CD4-positive, alpha-beta memory T cell (primary cell): Measurements from ENCODE around the gene MUCL1. TPM values are rescaled to one million over a fixed set of nuclear protein-coding genes. Genes with fewer than 3 reads are reported as not detected.
"Not testable (repeated sequence)": the region's sequence is repeated elsewhere in the genome, so short reads cannot be mapped to it uniquely, and the experiment has no call there.

Experiments
- CTCF ChIA-PET: fragments of 350-600 bp; sonication (Branson Sonifier 250); formaldehyde crosslinking; loops from one replicate; lab custom pipeline; 2021; ENCODE audit warnings: inconsistent platforms; ENCODE audit not compliant: partially characterized antibody; lab: Charles Lee
- POLR2A ChIA-PET: fragments of 350-600 bp; sonication (Branson Sonifier 250); formaldehyde crosslinking; loops from one replicate; lab custom pipeline; 2021; ENCODE audit not compliant: partially characterized antibody; lab: Charles Lee
- DNase-seq, 5 donors: peaks; one replicate each; pipeline versions ENCODE4 v3.0.0 to v3.0.0-alpha.2; 2020 to 2022; ENCODE audit warnings: mixed read lengths in 1 of 5
- H3K27ac ChIP-seq: one replicate; pipeline ENCODE4 v1.7.0; 2013; ENCODE audit warnings: low read depth, low read length
- H3K27me3 ChIP-seq: 2 replicates; pipeline ENCODE4 v1.7.0; 2013; ENCODE audit warnings: mild to moderate bottlenecking, low read length, moderate library complexity; ENCODE audit not compliant: insufficient read depth
- H3K36me3 ChIP-seq: 2 replicates; pipeline ENCODE4 v1.7.0; 2013; ENCODE audit warnings: mild to moderate bottlenecking, low read length, moderate library complexity; ENCODE audit not compliant: insufficient read depth
- H3K4me1 ChIP-seq: 2 replicates; pipeline ENCODE4 v1.7.0; 2013; ENCODE audit warnings: mild to moderate bottlenecking, low read length, moderate library complexity; ENCODE audit not compliant: insufficient read depth
- H3K4me3 ChIP-seq, 2 donors: one replicate each; pipeline ENCODE4 v1.7.0; 2013; ENCODE audit warnings: low read length in 2 of 2, mild to moderate bottlenecking in 1 of 2
- H3K9me3 ChIP-seq, 2 donors: one replicate each; pipeline ENCODE4 v1.7.0; 2013; ENCODE audit warnings: low read length in 2 of 2, control low read depth in 1 of 2; ENCODE audit not compliant: control insufficient read depth in 1 of 2
- H3K27ac Mint-ChIP-seq, 7 donors: one replicate each; pipeline ENCODE4 v1.8.0; 2020 to 2021; ENCODE audit warnings: mixed read lengths in 7 of 7, mild to moderate bottlenecking in 6 of 7, inconsistent platforms in 3 of 7, moderate library complexity in 3 of 7
- H3K27me3 Mint-ChIP-seq, 2 donors: one replicate each; pipeline ENCODE4 v1.8.0; 2020 to 2021; ENCODE audit warnings: mixed read lengths in 2 of 2
- H3K36me3 Mint-ChIP-seq, 2 donors: one replicate each; pipeline ENCODE4 v1.8.0; 2020 to 2021; ENCODE audit warnings: mixed read lengths in 2 of 2, inconsistent platforms in 1 of 2, mild to moderate bottlenecking in 1 of 2
- H3K4me1 Mint-ChIP-seq, 4 donors: one replicate each; pipeline ENCODE4 v1.8.0; 2020 to 2021; ENCODE audit warnings: mixed read lengths in 4 of 4, mild to moderate bottlenecking in 1 of 4
- H3K4me3 Mint-ChIP-seq, 8 donors: one replicate each; pipeline ENCODE4 v1.8.0; 2020 to 2021; ENCODE audit warnings: mixed read lengths in 8 of 8, mild to moderate bottlenecking in 7 of 8, moderate library complexity in 6 of 8, inconsistent platforms in 3 of 8
- H3K9me3 Mint-ChIP-seq, 8 donors: one replicate each; pipeline ENCODE4 v1.8.0; 2020 to 2021; ENCODE audit warnings: mixed read lengths in 8 of 8, mild to moderate bottlenecking in 5 of 8, inconsistent platforms in 3 of 8, moderate library complexity in 1 of 8
- intact Hi-C: fragments of 100-400 bp; cut with micrococcal nuclease; formaldehyde crosslinking; loops from one replicate; pipeline ENCODE4 v1.15.1; 2023
- polyA plus RNA-seq, 2 donors: library from polyadenylated mRNA; unstranded; fragments of 300-500 nt; fragmentation: Illumina TruSeq; gene quantifications; one replicate each; pipeline ENCODE4 v1.2.3, GENCODE V29; 2021
- total RNA-seq, 2 experiments: library from RNA; stranded (reverse); gene quantifications; one replicate each; pipeline ENCODE4 v1.2.3, GENCODE V29; 2021

MUCL1 gene
- total and polyA plus RNA-seq, 4 experiments from 2014 or later, result not detected

DNA sequence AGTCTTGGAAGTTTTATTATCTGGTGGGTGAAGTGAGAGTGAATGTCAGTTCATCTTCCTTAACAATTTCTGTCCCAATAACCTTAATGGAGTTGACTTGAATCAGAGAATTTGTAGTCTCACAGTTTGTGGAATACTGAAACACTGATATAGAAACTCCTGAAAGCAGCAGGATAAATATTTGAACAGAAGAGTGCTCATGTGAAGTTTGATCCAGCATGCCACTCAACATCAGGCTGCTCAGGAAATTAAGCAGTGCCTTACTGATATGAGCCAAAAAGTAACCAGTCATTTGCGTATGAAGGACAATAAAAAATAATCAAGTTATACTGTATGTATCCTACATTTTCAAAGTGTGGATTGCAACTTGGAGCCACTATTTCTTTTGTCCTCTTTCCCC, 15.7 kb downstream of the MUCL1 start:
- intact Hi-C loops, result no loop called here
- no peak for DNase-seq
- Mint-ChIP-seq H3K4me1 (no peaks in the 10 kb centered on the region), H3K9me3 (no peaks in the 10 kb centered on the region), H3K4me3 (no peak overlapping the region), H3K27me3 (peaks cover 5 to 12% of the 10 kb centered on the region in 2 donors), H3K27ac (no peak overlapping the region), H3K36me3 (no peaks in the 10 kb centered on the region)
- no peak overlapping the region for H3K4me3 ChIP-seq
- ChIA-PET POLR2A (no interaction called here), CTCF (interaction anchor here (0.9 to 1.1 kb wide), 2 partner anchors 12 to 15 kb away, joined by 3 to 4 read pairs; partner anchors contain the start of gene MUCL1)
- H3K36me3 ChIP-seq, result no peaks in the 10 kb centered on the region
- no peaks in the 10 kb centered on the region for H3K9me3 ChIP-seq
- no peaks in the 10 kb centered on the region for H3K27me3 ChIP-seq
- no peak overlapping the region for H3K27ac ChIP-seq
- no peaks in the 10 kb centered on the region for H3K4me1 ChIP-seq

DNA sequence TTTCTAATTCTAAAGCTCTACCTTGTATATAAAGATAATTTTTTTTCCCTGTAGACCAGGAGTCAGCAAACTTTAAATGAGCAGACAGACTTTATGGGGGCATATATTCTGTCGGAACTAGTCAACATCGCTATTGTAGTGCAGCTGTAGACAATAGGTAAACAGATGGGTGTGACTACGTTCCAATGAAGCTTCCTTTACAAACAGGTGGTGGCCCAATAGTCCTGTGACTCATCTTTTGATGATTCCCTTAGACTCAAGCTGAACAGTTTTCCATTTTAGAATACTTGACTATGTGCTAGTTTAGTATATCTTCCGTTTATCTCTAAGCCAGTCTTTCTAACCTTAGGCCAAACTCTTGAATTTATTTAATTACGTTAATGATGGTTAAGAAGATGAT, 16.3 kb downstream of the MUCL1 start:
- H3K4me1 Mint-ChIP-seq, result no peaks in the 10 kb centered on the region
- Histone ChIP-seq H3K4me3 (no peak overlapping the region), H3K9me3 (no peaks in the 10 kb centered on the region), H3K27ac (no peak overlapping the region), H3K4me1 (no peaks in the 10 kb centered on the region), H3K36me3 (no peaks in the 10 kb centered on the region), H3K27me3 (no peaks in the 10 kb centered on the region)
- intact Hi-C loops, result no loop called here
- H3K27me3 Mint-ChIP-seq, result peaks cover 5 to 10% of the 10 kb centered on the region in 2 donors
- POLR2A ChIA-PET, result no interaction called here
- no peaks in the 10 kb centered on the region for H3K36me3 Mint-ChIP-seq
- DNase-seq, result no peak
- H3K9me3 Mint-ChIP-seq, result no peaks in the 10 kb centered on the region
- CTCF ChIA-PET, result interaction anchor here (0.9 to 1.1 kb wide), 2 partner anchors 12 to 15 kb away, joined by 3 to 4 read pairs; partner anchors contain the start of gene MUCL1
- no peak overlapping the region for H3K27ac Mint-ChIP-seq
- H3K4me3 Mint-ChIP-seq, result no peak overlapping the region

DNA sequence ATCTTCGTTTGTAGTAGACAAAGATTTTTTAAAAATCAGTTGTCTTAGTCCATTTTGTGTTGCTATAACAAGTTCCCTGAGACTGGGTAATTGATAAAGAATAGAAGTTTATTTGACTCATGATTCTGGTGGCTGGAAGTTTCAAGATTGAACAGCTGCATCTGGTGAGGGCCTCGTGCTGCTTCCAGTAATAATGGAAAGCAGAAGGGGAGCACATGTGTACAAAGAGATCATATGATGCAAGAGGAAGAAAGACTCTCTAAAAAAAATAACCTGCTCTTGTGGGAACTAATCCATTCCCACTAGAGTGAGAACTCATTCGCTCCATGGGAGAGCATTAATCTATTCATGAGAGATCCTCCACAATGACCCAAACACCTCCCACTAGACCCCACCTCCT, 24.8 kb downstream of the MUCL1 start:
- no peak for DNase-seq
- Histone ChIP-seq H3K4me1 (no peaks in the 10 kb centered on the region), H3K9me3 (no peaks in the 10 kb centered on the region), H3K4me3 (no peak overlapping the region), H3K36me3 (no peaks in the 10 kb centered on the region), H3K27me3 (no peaks in the 10 kb centered on the region), H3K27ac (no peak overlapping the region)
- peaks cover 0 to 3% (median 0%) of the 10 kb centered on the region in 8 donors for H3K9me3 Mint-ChIP-seq
- no peak overlapping the region for H3K27ac Mint-ChIP-seq
- no peaks in the 10 kb centered on the region for H3K4me1 Mint-ChIP-seq
- intact Hi-C loops, result no loop called here
- ChIA-PET POLR2A (interaction anchor here (0.7 kb wide), 1 partner anchor 14 kb away, joined by 4 read pairs; no protein-coding TSS in a partner anchor), CTCF (no interaction called here)
- H3K36me3 Mint-ChIP-seq, result no peaks in the 10 kb centered on the region
- peaks cover 0 to 2% of the 10 kb centered on the region in 2 donors for H3K27me3 Mint-ChIP-seq
- H3K4me3 Mint-ChIP-seq, result no peak overlapping the region

GRCh38 chr12:54879579-54879978, 25.3 kb downstream of the MUCL1 start:
- Mint-ChIP-seq H3K4me1 (no peaks in the 10 kb centered on the region), H3K27me3 (peaks cover 0 to 2% of the 10 kb centered on the region in 2 donors), H3K9me3 (peaks cover 0 to 3% (median 0%) of the 10 kb centered on the region in 8 donors), H3K36me3 (no peaks in the 10 kb centered on the region), H3K27ac (no peak overlapping the region), H3K4me3 (no peak overlapping the region)
- no peaks in the 10 kb centered on the region for H3K4me1 ChIP-seq
- H3K36me3 ChIP-seq, result no peaks in the 10 kb centered on the region
- ChIA-PET POLR2A (no interaction called here), CTCF (no interaction called here)
- intact Hi-C loops, result no loop called here
- H3K27ac ChIP-seq, result no peak overlapping the region
- no peak overlapping the region for H3K4me3 ChIP-seq
- H3K9me3 ChIP-seq, result no peaks in the 10 kb centered on the region
- H3K27me3 ChIP-seq, result no peaks in the 10 kb centered on the region
- no peak for DNase-seq

- ChIA-PET CTCF (interaction anchor here (0.6 to 1.2 kb wide), 4 partner anchors 11 to 190 kb away, joined by 3 read pairs; partner anchors contain the start of gene MUCL1), POLR2A (no interaction called here)
- DNase-seq, result no peak
- Mint-ChIP-seq H3K4me3 (no peak overlapping the region), H3K9me3 (peaks cover 0 to 6% (median 2%) of the 10 kb centered on the region in 8 donors), H3K27me3 (peaks cover 0 to 4% of the 10 kb centered on the region in 2 donors), H3K36me3 (no peaks in the 10 kb centered on the region), H3K27ac (no peak overlapping the region), H3K4me1 (no peaks in the 10 kb centered on the region)
- Histone ChIP-seq H3K36me3 (no peaks in the 10 kb centered on the region), H3K4me1 (no peaks in the 10 kb centered on the region), H3K27ac (no peak overlapping the region), H3K9me3 (no peaks in the 10 kb centered on the region), H3K4me3 (no peak overlapping the region), H3K27me3 (no peaks in the 10 kb centered on the region)
- intact Hi-C loops, result no loop called here
These were observed 27.8 kb downstream of the MUCL1 start for GRCh38 chr12:54882079-54882478.

GRCh38 chr12:54882597-54882996, 28.3 kb downstream of the MUCL1 start:
- intact Hi-C loops, H3K36me3 Mint-ChIP-seq, H3K27ac Mint-ChIP-seq, H3K27me3 ChIP-seq, H3K4me3 ChIP-seq, H3K4me1 ChIP-seq, H3K27ac ChIP-seq, H3K4me3 Mint-ChIP-seq, H3K27me3 Mint-ChIP-seq, H3K9me3 ChIP-seq, H3K4me1 Mint-ChIP-seq, H3K36me3 ChIP-seq, POLR2A ChIA-PET, H3K9me3 Mint-ChIP-seq, DNase-seq: not testable (repeated sequence)
- CTCF ChIA-PET, result interaction anchor here (0.6 to 1.2 kb wide), 4 partner anchors 12 to 190 kb away, joined by 3 read pairs; partner anchors contain the start of gene MUCL1

DNA sequence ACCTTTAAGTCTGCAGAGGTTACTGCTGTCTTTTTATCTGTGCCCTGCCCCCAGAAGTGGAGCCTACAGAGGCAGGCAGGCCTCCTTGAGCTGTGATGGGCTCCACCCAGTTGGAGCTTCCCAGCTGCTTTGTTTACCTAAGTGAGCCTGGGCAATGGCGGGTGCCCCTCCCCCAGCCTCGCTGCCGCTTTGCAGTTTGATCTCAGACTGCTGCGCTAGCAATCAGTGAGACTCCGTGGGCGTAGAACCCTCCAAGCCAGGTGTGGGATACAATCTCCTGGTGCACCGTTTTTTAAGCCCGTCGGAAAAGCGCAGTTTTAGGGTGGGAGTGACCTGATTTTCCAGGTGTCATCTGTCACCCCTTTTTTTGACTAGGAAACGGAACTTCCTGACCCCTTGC, 34.1 kb downstream of the MUCL1 start:
- intact Hi-C loops, H3K27ac Mint-ChIP-seq, H3K9me3 Mint-ChIP-seq, CTCF ChIA-PET, H3K27me3 ChIP-seq, H3K9me3 ChIP-seq, H3K36me3 ChIP-seq, H3K4me3 ChIP-seq, POLR2A ChIA-PET, DNase-seq, H3K36me3 Mint-ChIP-seq, H3K27me3 Mint-ChIP-seq, H3K4me1 Mint-ChIP-seq, H3K4me1 ChIP-seq, H3K27ac ChIP-seq: not testable (repeated sequence)
- H3K4me3 Mint-ChIP-seq, result peak overlapping the region in 2 of 8 donors; percentile 39 to 51
